GDM1 (cell line): ENCODE measurements around the gene HACE1.
A peak's percentile ranks its signal among the peaks of the same experiment; 100 is the strongest.
"Not testable (repeated sequence)": the region's sequence is repeated elsewhere in the genome, so short reads cannot be mapped to it uniquely, and the experiment has no call there.

Source experiments
- DNase-seq: peaks from one replicate; lab custom pipeline; 2025; lab: John Stamatoyannopoulos, UW

The HACE1 gene

DNA sequence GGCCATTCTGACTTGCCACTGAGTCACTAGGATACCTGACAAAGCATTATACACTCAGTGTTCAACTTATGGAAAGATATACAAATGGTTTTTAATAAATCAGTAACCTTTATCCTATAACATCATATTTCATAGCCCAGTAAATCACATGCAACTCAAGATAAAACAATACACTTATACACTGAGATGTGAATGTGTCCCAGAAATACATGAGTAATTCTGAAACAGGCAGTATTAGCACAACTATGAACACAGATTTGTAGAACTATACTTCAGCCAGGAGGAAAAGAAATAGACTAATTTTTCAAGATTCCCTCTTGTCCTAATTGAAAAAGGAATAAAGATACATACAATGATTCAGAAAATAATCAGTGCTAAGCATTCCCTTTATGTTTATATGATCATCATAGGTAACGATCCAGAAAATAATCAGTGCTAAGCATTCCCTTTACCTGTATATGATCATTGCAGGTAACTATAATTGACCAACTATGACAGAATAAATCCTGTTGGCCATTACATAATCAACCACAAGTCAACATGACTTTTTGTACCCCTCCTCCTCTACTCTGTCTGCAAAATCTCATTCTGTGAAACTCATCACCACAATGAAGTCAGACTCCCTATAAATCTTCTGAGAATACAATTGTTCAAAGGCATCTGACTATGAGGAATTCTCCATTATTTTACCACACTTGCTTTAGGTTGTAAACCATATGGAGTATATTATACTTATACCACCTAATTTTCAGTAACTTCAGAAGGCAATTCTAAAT lies 30.3 kb downstream of the HACE1 start:
- no peak for DNase-seq

DNA sequence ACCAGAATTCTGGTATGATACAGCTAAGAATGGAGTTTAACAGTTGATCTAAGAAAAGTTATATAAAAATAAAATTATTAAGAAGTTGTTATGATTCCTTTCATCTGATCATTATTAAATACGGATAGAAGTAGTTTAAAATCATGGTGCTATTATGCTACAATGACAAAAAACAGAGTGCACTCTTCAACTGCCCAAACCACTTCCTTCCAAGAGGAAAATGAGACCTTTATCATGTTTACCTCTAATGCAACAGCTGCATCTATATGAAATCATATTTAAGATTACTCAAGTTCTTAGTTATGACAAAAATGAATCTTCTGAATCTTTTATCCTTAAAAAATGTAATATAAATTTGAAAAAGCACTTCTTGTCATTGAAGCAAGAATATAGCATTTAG lies 31.2 kb downstream of the HACE1 start:
- no peak for DNase-seq

DNA sequence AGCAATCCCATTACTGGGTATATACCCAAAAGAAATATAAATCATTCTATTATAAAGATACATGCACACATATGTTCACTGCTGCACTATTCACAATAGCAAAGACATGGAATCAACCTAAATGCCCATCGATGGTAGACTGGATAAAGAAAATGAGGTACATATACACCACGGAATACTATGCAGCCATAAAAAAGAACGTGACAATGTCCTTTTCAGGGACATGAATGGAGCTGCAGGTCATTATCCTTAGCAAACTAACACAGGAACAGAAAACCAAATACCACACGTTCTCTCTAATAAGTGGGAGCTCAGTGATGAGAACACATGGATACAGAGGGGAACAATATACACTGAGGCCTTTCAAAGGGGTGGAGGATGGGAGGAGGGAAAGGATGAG lies 38.9 kb downstream of the HACE1 start:
- not testable (repeated sequence) for DNase-seq

GRCh38 chr6:104816125-104816524 lies 43.6 kb downstream of the HACE1 start:
- no peak for DNase-seq

GRCh38 chr6:104814743-104815142 lies 45.0 kb downstream of the HACE1 start:
- no peak for DNase-seq

DNA sequence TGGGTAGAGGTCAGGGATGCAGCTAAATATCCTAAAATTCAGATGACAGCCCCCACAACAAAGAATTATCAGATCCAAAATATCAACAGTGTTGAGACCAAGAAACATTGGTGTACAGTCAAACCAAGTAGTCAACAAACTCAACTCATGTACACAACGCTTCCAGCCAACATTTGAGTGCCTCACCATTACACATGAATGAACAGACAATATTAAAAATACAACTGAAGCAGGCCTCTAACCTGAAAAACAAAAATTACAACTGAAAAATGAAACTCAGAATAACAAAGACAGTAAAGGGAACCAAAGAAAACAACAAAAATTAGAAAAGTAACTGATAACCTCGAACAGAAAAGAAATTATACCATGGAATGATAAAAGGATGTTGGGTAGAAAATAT lies 46.2 kb downstream of the HACE1 start:
- DNase-seq = no peak

GRCh38 chr6:104809116-104809515 lies 50.6 kb downstream of the HACE1 start:
- DNase-seq = no peak

- not testable (repeated sequence) for DNase-seq
Measured at GRCh38 chr6:104805335-104805734, 54.4 kb downstream of the HACE1 start.

GRCh38 chr6:104799134-104799657 lies 60.5 kb downstream of the HACE1 start:
- no peak for DNase-seq

- DNase-seq = no peak
Measured at GRCh38 chr6:104796031-104796785, 63.5 kb downstream of the HACE1 start.

- no peak for DNase-seq
Measured at GRCh38 chr6:104795363-104795762, 64.4 kb downstream of the HACE1 start.

DNA sequence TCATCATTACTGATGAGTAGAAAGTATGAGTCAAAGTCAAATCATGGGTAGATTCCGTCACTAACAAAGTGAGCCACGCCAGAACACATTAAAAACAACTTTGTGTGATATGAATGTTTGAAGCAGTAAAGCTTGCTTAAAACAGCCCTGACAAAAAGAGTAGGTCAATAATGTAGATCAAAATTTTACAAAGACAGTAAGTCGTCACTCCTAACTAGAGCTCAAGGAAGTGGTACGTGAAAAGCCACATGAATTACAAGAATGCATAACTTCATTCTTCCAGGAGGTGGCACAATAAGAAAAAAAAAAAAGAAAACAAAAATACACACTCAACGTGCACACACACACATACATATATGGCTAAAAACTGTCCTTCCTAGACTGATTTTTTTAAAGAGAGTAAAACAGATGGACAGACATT lies 69.9 kb downstream of the HACE1 start:
- no peak for DNase-seq

DNA sequence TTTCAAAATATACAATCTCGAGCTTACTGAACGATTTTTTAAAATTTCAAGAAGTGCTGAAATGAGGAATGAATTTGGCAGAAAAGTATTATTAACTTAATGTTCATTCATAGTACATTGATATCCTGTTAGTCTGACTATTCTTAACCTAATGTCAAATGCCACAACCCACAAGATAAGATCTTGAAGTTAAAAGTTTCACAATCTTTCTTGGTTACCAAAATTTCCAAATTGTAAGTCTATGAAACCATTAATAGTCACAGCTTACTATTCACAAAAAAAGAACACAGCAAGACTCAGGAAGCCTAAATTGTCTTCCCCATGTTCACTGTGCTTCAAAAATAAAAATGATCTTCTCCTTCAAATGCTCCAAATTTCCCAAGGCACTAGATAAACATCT lies 71.3 kb downstream of the HACE1 start:
- no peak for DNase-seq

GRCh38 chr6:104787305-104787704 lies 72.4 kb downstream of the HACE1 start:
- no peak for DNase-seq

DNA sequence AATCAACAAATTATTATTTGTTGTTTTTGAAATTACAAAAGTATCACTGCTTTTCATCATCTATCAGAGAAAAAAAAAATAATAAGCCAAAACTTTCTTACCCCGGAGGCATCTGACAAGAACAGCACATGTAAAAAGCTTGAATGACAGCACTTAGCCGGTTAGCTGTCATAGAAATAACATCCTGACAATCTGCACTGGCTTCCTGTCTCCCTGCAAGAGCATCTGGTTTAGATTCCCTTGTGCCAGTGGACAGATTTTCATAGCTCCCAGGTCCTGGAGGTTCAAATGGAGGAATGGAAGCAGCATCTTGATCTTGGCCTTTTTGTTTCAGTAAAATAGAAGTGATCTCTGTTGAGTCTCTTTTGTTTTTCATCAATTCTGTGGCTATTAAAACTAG lies 74.8 kb downstream of the HACE1 start:
- peak; percentile 5 for DNase-seq

GRCh38 chr6:104771258-104771832 lies 88.4 kb downstream of the HACE1 start:
- DNase-seq = peak; percentile 2

DNA sequence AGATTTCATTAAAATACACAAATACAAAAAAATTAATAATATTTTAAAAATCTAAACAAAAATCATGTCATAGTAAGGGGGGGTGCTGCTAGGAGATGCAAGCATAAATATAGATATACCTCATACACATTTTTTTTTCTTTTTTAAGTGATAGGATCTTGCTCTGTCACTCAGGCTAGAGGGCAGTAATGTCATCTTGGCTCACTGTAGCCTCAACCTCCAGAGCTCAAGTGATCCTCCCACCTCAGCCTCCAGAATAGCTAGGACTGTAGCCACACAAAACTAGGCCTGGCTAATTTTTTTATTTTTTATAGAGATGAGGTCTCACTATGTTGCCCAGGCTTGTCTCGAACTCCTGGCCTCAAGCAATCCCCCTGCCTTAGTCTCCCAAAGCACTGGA lies 90.8 kb downstream of the HACE1 start:
- no peak for DNase-seq

- DNase-seq = no peak
Measured at GRCh38 chr6:104766595-104766994, 93.1 kb downstream of the HACE1 start.

- no peak for DNase-seq
Measured at GRCh38 chr6:104754788-104755409, 104.8 kb downstream of the HACE1 start.

DNA sequence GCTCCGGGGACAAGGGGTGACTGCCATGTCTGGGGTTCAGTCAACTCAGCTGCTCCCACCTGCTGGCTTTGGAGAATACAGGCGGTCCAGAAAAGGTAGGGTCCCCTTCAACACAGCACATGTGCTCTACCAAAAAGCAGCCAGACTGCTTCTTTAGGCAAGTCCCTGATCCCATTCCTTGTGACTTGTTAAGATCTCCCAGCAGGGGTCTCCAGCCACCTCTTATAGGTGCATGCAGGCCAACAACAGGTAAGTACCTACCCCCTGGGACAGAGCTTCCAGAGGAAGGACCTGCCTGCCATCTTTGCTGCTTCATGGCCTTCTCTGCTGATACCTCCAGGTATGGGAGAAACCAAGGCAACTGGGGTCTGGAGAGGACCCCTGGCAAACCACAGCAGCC lies 106.5 kb downstream of the HACE1 start:
- DNase-seq = no peak

DNA sequence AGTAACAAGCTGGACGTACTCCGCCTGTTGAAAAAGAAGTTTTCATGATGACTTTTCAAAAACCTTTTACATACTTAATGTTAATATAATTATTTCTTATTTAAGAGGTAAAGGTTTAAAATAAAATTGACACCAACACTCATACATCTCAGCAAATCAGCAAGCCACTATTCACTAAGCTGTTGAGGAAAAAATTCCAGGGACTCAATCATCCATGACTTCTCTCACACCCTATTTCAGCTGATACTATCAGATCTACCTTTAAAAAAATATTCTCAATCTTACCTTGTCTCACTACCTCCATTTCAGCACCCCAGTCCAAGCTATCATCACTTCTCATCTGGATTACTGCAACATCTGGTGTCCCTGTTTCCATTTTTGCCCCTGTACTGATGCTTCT lies 109.3 kb downstream of the HACE1 start:
- DNase-seq = no peak

GRCh38 chr6:104739124-104739523 lies 120.6 kb downstream of the HACE1 start:
- DNase-seq = not testable (repeated sequence)
